Right atrium auricular region (tissue), 2 donors: Measurements from ENCODE around the gene LRRC26. TPM values are rescaled to one million over a fixed set of nuclear protein-coding genes. Genes with fewer than 3 reads are reported as not detected.
A peak's percentile ranks its signal among the peaks of the same experiment; 100 is the strongest.

Experiments
- DNase-seq: peaks from one replicate; pipeline ENCODE4 v3.0.0-alpha.2; 2019; ENCODE audit warnings: low spot score
- H3K27ac ChIP-seq, 2 donors: fragments of 200-600 bp; sonication (generic); 1 replicate in 1 of 2; 2 replicates in 1 of 2; pipeline ENCODE4 v1.5.1; 2016 to 2019
- H3K27me3 ChIP-seq, 2 donors: fragments of 200-600 bp; sonication (generic); one replicate each; pipeline versions ENCODE4 v1.5.1 to v1.6.0; 2017 to 2019
- H3K36me3 ChIP-seq: fragments of 200-600 bp; sonication (generic); one replicate; pipeline ENCODE4 v1.5.1; 2016
- H3K4me1 ChIP-seq, 2 donors: fragments of 200-600 bp; sonication (generic); one replicate each; pipeline versions ENCODE4 v1.5.1 to v1.6.0; 2017 to 2019
- H3K4me3 ChIP-seq, 2 donors: fragments of 200-600 bp; sonication (generic); 1 replicate in 1 of 2; 2 replicates in 1 of 2; pipeline ENCODE4 v1.5.1; 2017 to 2019; ENCODE audit warnings: mild to moderate bottlenecking in 1 of 2, moderate library complexity in 1 of 2
- H3K9me3 ChIP-seq, 2 donors: fragments of 200-600 bp; sonication (generic); one replicate each; pipeline ENCODE4 v1.5.1; 2019
- total RNA-seq, 2 donors: library from RNA; depleted of rRNA; stranded (reverse); fragments of >200 nt; gene quantifications; one replicate each; pipeline ENCODE4 v1.1.0, GENCODE V29; 2016
- TF ChIP-seq, protein P1 (sequence below), 2 donors: fragments of 200-600 bp; sonication (generic); IDR thresholded peaks; one replicate each; pipeline ENCODE4 v1.5.1; 2019; ENCODE audit warnings: antibody characterized with exemption in 2 of 2

The LRRC26 gene
- total RNA-seq, 2 donors from 2014 or later = not detected

GRCh38 chr9:137206602-137207001, 36.8 kb upstream of the LRRC26 start:
- H3K27ac ChIP-seq = no peak overlapping the region
- TF ChIP-seq, protein P1, sequence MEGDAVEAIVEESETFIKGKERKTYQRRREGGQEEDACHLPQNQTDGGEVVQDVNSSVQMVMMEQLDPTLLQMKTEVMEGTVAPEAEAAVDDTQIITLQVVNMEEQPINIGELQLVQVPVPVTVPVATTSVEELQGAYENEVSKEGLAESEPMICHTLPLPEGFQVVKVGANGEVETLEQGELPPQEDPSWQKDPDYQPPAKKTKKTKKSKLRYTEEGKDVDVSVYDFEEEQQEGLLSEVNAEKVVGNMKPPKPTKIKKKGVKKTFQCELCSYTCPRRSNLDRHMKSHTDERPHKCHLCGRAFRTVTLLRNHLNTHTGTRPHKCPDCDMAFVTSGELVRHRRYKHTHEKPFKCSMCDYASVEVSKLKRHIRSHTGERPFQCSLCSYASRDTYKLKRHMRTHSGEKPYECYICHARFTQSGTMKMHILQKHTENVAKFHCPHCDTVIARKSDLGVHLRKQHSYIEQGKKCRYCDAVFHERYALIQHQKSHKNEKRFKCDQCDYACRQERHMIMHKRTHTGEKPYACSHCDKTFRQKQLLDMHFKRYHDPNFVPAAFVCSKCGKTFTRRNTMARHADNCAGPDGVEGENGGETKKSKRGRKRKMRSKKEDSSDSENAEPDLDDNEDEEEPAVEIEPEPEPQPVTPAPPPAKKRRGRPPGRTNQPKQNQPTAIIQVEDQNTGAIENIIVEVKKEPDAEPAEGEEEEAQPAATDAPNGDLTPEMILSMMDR (IDR thresholded peaks at IDR 0.05) = no peak
- no peaks in the 10 kb centered on the region for H3K36me3 ChIP-seq
- H3K27me3 ChIP-seq = no peaks in the 10 kb centered on the region
- peak overlapping the region in 1 of 2 donors; percentile 79 for H3K4me3 ChIP-seq
- peaks cover 0 to 47% of the 10 kb centered on the region in 2 donors for H3K4me1 ChIP-seq
- DNase-seq = no peak
- H3K9me3 ChIP-seq = no peaks in the 10 kb centered on the region

DNA sequence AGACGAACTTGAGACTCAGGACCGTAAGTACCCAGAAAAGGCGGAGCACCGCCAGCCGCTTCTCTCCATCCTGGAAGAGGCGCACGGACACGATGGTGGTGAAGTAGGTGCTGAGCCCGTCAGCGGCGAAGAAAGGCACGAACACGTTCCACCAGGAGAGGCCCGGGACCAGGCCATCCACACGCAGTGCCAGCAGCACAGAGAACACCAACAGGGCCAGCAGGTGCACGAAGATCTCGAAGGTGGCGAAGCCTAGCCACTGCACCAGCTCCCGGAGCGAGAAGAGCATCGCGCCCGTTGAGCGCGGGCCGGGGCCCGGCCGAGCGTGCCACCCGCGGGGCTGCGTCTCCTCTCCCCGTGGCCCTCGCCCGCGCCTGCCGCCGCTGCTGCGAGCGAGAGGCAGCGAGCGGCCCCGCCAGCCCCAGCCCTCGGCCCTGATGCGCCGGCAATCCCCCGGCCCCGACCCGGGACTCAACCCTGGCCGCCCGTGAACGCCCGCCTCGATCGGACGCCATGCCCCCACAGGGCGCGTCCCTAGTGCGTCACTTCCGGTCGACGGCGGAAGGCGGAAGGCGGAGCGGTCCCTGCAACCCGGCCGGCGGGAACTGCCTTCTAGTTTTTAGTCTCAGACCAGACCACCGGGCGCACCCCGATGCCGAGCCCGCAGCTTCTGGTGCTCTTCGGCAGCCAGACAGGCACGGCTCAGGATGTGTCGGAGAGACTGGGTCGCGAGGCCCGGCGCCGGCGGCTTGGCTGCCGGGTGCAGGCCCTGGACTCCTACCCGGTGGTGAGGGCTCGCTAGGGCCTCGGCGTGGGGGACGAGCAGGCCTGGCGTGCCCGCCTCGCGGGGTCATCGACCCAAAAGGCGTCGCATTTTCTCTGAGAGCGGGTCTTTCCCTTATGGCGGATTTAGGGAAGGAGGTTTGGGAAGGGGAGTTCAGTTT, 35.5 kb upstream of the LRRC26 start, which contains the start of the genes NDOR1 and TMEM203:
Gene NDOR1, plus strand, starts transcription at position 575 of the 944 bp plus-strand sequence. Its CDS starts 78 bp downstream, at position 653.
Gene TMEM203, minus strand, starts transcription at position 523 of the 944 bp plus-strand sequence. Its CDS starts 234 bp downstream, at position 289.
- Histone ChIP-seq H3K4me1 (peaks cover 0 to 54% of the 10 kb centered on the region in 2 donors), H3K9me3 (no peaks in the 10 kb centered on the region), H3K27ac (peak within 1 kb of the TSS; percentile 59 to 69), H3K36me3 (no peaks in the 10 kb centered on the region), H3K27me3 (no peaks in the 10 kb centered on the region), H3K4me3 (peak within 1 kb of the TSS; percentile 65 to 79)
- TF ChIP-seq, protein P1 (IDR thresholded peaks at IDR 0.05) = no peak
- DNase-seq = peak; percentile 90

DNA sequence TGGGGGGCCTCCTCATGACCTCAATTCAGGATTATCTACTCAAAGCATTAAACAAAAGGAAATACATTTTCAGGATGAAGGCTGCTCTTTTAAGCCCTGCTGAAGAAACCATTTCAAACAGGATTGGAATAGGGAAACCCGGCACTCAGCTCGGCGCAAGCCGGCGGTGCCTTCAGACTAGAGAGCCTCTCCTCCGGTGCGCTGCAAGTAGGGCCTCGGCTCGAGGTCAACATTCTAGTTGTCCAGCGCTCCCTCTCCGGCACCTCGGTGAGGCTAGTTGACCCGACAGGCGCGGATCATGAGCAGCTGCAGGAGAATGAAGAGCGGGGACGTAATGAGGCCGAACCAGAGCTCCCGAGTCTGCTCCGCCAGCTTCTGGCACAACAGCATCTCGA, 34.9 kb upstream of the LRRC26 start:
- Histone ChIP-seq H3K9me3 (no peaks in the 10 kb centered on the region), H3K4me1 (peaks cover 0 to 56% of the 10 kb centered on the region in 2 donors), H3K27ac (peak overlapping the region; percentile 59 to 69), H3K27me3 (no peaks in the 10 kb centered on the region), H3K36me3 (no peaks in the 10 kb centered on the region), H3K4me3 (peak overlapping the region; percentile 65 to 79)
- DNase-seq = no peak
- TF ChIP-seq, protein P1 (IDR thresholded peaks at IDR 0.05) = no peak

GRCh38 chr9:137202966-137203365, 33.1 kb upstream of the LRRC26 start:
- DNase-seq = no peak
- Histone ChIP-seq H3K4me3 (no peak overlapping the region), H3K27ac (no peak overlapping the region), H3K27me3 (no peaks in the 10 kb centered on the region), H3K9me3 (no peaks in the 10 kb centered on the region), H3K36me3 (no peaks in the 10 kb centered on the region), H3K4me1 (peaks cover 0 to 74% of the 10 kb centered on the region in 2 donors)
- TF ChIP-seq, protein P1 (IDR thresholded peaks at IDR 0.05) = no peak

GRCh38 chr9:137201205-137201868, 31.5 kb upstream of the LRRC26 start:
- Histone ChIP-seq H3K9me3 (no peaks in the 10 kb centered on the region), H3K4me3 (peak overlapping the region; percentile 56 to 71), H3K27ac (peak overlapping the region; percentile 73 to 75), H3K36me3 (no peaks in the 10 kb centered on the region), H3K27me3 (no peaks in the 10 kb centered on the region), H3K4me1 (peaks cover 0 to 83% of the 10 kb centered on the region in 2 donors)
- TF ChIP-seq, protein P1 (IDR thresholded peaks at IDR 0.05) = no peak
- no peak for DNase-seq
